HepG2 (cell line): ENCODE data around the gene PLPPR3. TPM values are rescaled to one million over a fixed set of nuclear protein-coding genes. Genes with fewer than 3 reads are reported as not detected.

ENCODE experiments used
- ATAC-seq: fragments of 200-7000 bp; cut with Tn5 transposase; 3 replicates; pipeline ENCODE4 v1.9.1; 2020; ENCODE audit warnings: mild to moderate bottlenecking, moderate library complexity
- BruUV-seq: library from RNA; stranded (reverse); fragments of 400-500 nt; replicated peaks from 2 replicates; lab custom pipeline; 2021; lab: Mats Ljungman, UMichigan
- CTCF ChIA-PET: fragments of 300-600 bp; formaldehyde crosslinking; extraction: SDS; loops from one replicate; lab custom pipeline; 2021; ENCODE audit warnings: low total read pairs, inconsistent platforms, low intra/inter-chr PET ratio; lab: Yijun Ruan, JAX
- POLR2A ChIA-PET: fragments of 350-600 bp; sonication (Branson Sonifier 250); formaldehyde crosslinking; loops from one replicate; lab custom pipeline; 2020; ENCODE audit warnings: antibody characterized with exemption, inconsistent platforms; lab: Yijun Ruan, JAX
- DNase-seq: peaks from one replicate; pipeline ENCODE4 v3.0.0-alpha.2; 2015; ENCODE audit warnings: low spot score
- FAIRE-seq: peaks from 3 replicates; lab custom pipeline; 2011; peaks lifted over from hg19 to GRCh38; lab: Jason Lieb, UNC
- H2AFZ ChIP-seq: one replicate; pipeline ENCODE4 v1.6.1; 2011; ENCODE audit warnings: low read length, inconsistent platforms
- H3K27ac ChIP-seq: fragments of 300-600 bp; 3 replicates; pipeline ENCODE4 v1.8.0; 2011; ENCODE audit warnings: mixed run types, mild to moderate bottlenecking, mixed read lengths, low read length, inconsistent platforms; ENCODE audit not compliant: insufficient read depth; ENCODE audit errors: extremely low read length
- H3K27me3 ChIP-seq, 2 experiments: fragments of 200-600 bp in 1 of 2; 2 replicates in 1 of 2; 3 replicates in 1 of 2; pipeline versions ENCODE4 v1.6.0 to v1.8.0; 2011; ENCODE audit warnings: low read length in 2 of 2, mild to moderate bottlenecking in 2 of 2, moderate library complexity in 2 of 2, inconsistent platforms in 1 of 2; ENCODE audit not compliant: insufficient read depth in 2 of 2, control insufficient read depth in 1 of 2
- H3K36me3 ChIP-seq, 2 experiments: fragments of 200-600 bp in 1 of 2; replicated peaks in 1 of 2; 2 replicates in 1 of 2; 3 replicates in 1 of 2; pipeline versions ENCODE4 v1.5.1 to v1.8.0; 2011; ENCODE audit warnings: low read length in 2 of 2, inconsistent platforms in 1 of 2; ENCODE audit not compliant: insufficient read depth in 2 of 2, control insufficient read depth in 1 of 2
- H3K4me1 ChIP-seq: 2 replicates; pipeline ENCODE4 v1.5.1; 2012; ENCODE audit warnings: low read length, inconsistent platforms; ENCODE audit not compliant: insufficient read depth
- H3K4me2 ChIP-seq: 2 replicates; pipeline ENCODE4 v1.6.0; 2011; ENCODE audit warnings: low read depth, low read length, inconsistent platforms
- H3K4me3 ChIP-seq, 3 experiments: fragments of 200-600 bp in 1 of 3; sonication (generic), shearing (Covaris generic) in 1 of 3; replicated peaks in 1 of 3; 2 replicates each; pipeline ENCODE4 v1.5.1; 2011 to 2016; ENCODE audit warnings: low read length in 3 of 3, inconsistent platforms in 2 of 3, low read depth in 2 of 3, mild to moderate bottlenecking in 2 of 3, control low read depth in 1 of 3, mixed read lengths in 1 of 3; ENCODE audit not compliant: insufficient read depth in 1 of 3
- H3K79me2 ChIP-seq: one replicate; pipeline ENCODE4 v1.6.1; 2011; ENCODE audit warnings: low read length, inconsistent platforms; ENCODE audit not compliant: insufficient read depth
- H3K9ac ChIP-seq: 2 replicates; pipeline ENCODE4 v1.6.0; 2011; ENCODE audit warnings: mild to moderate bottlenecking, low read depth, low read length, inconsistent platforms; ENCODE audit not compliant: insufficient read depth
- H3K9me3 ChIP-seq: 2 replicates; pipeline ENCODE4 v1.5.1; 2012; ENCODE audit warnings: mild to moderate bottlenecking, low read length
- H4K20me1 ChIP-seq: 2 replicates; pipeline ENCODE4 v1.6.0; 2011; ENCODE audit warnings: inconsistent platforms, mild to moderate bottlenecking, low read length, moderate library complexity; ENCODE audit not compliant: insufficient read depth
- AHR ChIP-seq: IDR thresholded peaks from 2 replicates; pipeline ENCODE4 v1.6.1; 2018; ENCODE audit warnings: missing genetic modification reagents, missing compliant biosample characterization
- E2F1 ChIP-seq: sonication (generic); formaldehyde crosslinking; IDR thresholded peaks from 2 replicates; pipeline ENCODE4 v1.5.0; 2020; ENCODE audit warnings: missing genetic modification reagents
- MAF1 ChIP-seq: sonication (generic); formaldehyde crosslinking; IDR thresholded peaks from 2 replicates; pipeline ENCODE4 v1.5.0; 2020; ENCODE audit warnings: missing genetic modification reagents, borderline replicate concordance
- MED1 ChIP-seq: sonication (generic); formaldehyde crosslinking; IDR thresholded peaks from 2 replicates; pipeline ENCODE4 v1.4.0; 2020; ENCODE audit warnings: missing genetic modification reagents
- MED13 ChIP-seq: sonication (generic); formaldehyde crosslinking; IDR thresholded peaks from 2 replicates; pipeline ENCODE4 v1.5.0; 2020; ENCODE audit warnings: missing genetic modification reagents
- MIER3 ChIP-seq: IDR thresholded peaks from 2 replicates; pipeline ENCODE4 v1.6.1; 2016; ENCODE audit warnings: missing compliant biosample characterization, borderline replicate concordance
- NFRKB ChIP-seq: fragments of 450-650 bp; IDR thresholded peaks from 2 replicates; pipeline ENCODE4 v1.6.1; 2017
- RBAK ChIP-seq: sonication (generic); formaldehyde crosslinking; IDR thresholded peaks from 2 replicates; pipeline ENCODE4 v1.5.1; 2020; ENCODE audit warnings: mild to moderate bottlenecking, missing genetic modification reagents
- RBM39 ChIP-seq: fragments of 200-400 bp; formaldehyde crosslinking; IDR thresholded peaks from one replicate; pipeline ENCODE4 v1.6.1; 2018; ENCODE audit warnings: antibody characterized with exemption, mild to moderate bottlenecking, low read depth, low read length; ENCODE audit not compliant: poor library complexity, severe bottlenecking
- TP53 ChIP-seq: sonication (generic); formaldehyde crosslinking; conservative IDR thresholded peaks from 2 replicates; pipeline ENCODE4 v1.4.0; 2020; ENCODE audit warnings: missing genetic modification reagents
- ZBTB14 ChIP-seq: sonication (generic); formaldehyde crosslinking; IDR thresholded peaks from 2 replicates; pipeline ENCODE4 v1.4.0; 2020; ENCODE audit warnings: missing genetic modification reagents
- ZNF329 ChIP-seq: sonication (generic); formaldehyde crosslinking; IDR thresholded peaks from 2 replicates; pipeline ENCODE4 v1.9.0; 2021; ENCODE audit warnings: low read depth, mild to moderate bottlenecking, missing genetic modification reagents
- ZNF335 ChIP-seq: sonication (generic); formaldehyde crosslinking; IDR thresholded peaks from 2 replicates; pipeline ENCODE4 v1.4.0; 2020; ENCODE audit warnings: missing genetic modification reagents
- ZNF761 ChIP-seq: sonication (generic); formaldehyde crosslinking; conservative IDR thresholded peaks from 2 replicates; pipeline ENCODE4 v1.4.0; 2020; ENCODE audit warnings: mild to moderate bottlenecking, missing genetic modification reagents
- ZNF83 ChIP-seq: sonication (generic); formaldehyde crosslinking; IDR thresholded peaks from 2 replicates; pipeline ENCODE4 v1.4.0; 2020; ENCODE audit warnings: missing genetic modification reagents, mild to moderate bottlenecking, borderline replicate concordance
- ZNF891 ChIP-seq: sonication (generic); formaldehyde crosslinking; IDR thresholded peaks from 2 replicates; pipeline ENCODE4 v1.5.0; 2020; ENCODE audit warnings: mild to moderate bottlenecking, missing genetic modification reagents
- WGBS: methylation state at CpG from one replicate; pipeline ENCODE4 v1.1.6; 2017; ENCODE audit warnings: low lambda C conversion rate; 5-methylcytosine and 5-hydroxymethylcytosine counted together
- in situ Hi-C: cut with HindIII; loops from 2 replicates; pipeline ENCODE4 v1.10.0; 2017; ENCODE audit warnings: low pct_unique_long_range_greater_than_20kb; ENCODE audit not compliant: extremely low pct_ligation_motif_present
- intact Hi-C: fragments of 100-400 bp; cut with micrococcal nuclease; formaldehyde crosslinking; loops from one replicate; pipeline ENCODE4 v1.10.0; 2022; ENCODE audit not compliant: unreplicated experiment
- polyA plus RNA-seq, 8 experiments: library from polyadenylated mRNA; depleted of rRNA in 3 of 8; stranded (reverse) in 7 of 8; unstranded in 1 of 8; fragments of >200 nt; fragmentation: Illumina TruSeq in 4 of 8; extraction: Trizol in 4 of 8; gene quantifications; 2 replicates each; pipeline versions ENCODE4 v1.2.1 to v1.2.3, GENCODE V29; 2011 to 2016; ENCODE audit warnings: low read depth in 4 of 8, missing spikeins in 1 of 8, mixed read lengths in 1 of 8; ENCODE audit not compliant: insufficient read depth in 1 of 8
- total RNA-seq, 5 experiments: library from RNA; depleted of rRNA; stranded (reverse); fragments of >200 nt; fragmentation: Illumina TruSeq; extraction: Trizol; gene quantifications; 2 replicates each; pipeline ENCODE4 v1.2.3, GENCODE V29; 2016; ENCODE audit warnings: low read depth in 1 of 5
- TF ChIP-seq, protein P1 (sequence below): sonication (generic); formaldehyde crosslinking; IDR thresholded peaks from 2 replicates; pipeline ENCODE4 v1.9.0; 2022; ENCODE audit warnings: low read depth, missing genetic modification reagents
- TF ChIP-seq, protein P2 (sequence below): sonication (generic); formaldehyde crosslinking; IDR thresholded peaks from 2 replicates; pipeline ENCODE4 v1.4.0; 2020; ENCODE audit warnings: missing genetic modification reagents

The PLPPR3 gene
- total and polyA plus RNA-seq, 2 of the 13 experiments (the other 11 are each of a cell fraction or from before 2014, with no cell fraction given) = 0.07 to 0.16 TPM

DNA sequence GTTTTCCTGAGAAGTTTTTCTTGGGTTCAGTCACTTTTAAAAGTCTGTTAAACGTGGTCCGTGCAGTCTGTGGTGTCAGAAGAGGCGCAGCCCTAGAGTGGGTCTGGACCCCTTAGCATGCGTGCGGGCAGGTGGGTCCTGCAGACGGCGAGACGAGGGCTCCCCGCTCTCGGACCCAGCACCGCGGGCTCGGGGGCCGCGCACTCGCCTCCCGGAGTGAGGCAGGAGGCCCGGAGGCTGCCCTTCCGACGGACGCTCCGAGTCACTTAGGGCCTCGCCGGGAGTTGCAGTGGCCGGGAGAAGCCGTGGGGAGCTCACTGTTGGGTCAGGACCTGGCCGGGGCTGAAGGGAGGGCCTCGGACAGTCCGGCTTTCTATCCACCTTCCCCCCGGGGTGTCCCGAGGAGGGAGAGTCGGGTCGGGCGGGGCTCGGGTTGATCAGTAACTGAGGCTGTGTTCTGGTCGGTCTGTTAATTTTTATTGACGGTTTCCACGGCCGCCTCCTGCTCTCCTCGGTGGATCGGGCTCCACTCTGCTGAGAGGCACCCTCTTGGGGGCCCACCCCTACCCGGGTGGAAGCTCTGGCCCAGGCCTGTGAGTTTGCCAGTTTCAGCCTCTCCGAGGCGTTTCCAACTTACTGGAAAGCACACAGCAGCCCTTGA, 23.2 kb downstream of the PLPPR3 start:
- no peaks in the 10 kb centered on the region for H3K9me3 ChIP-seq
- DNase-seq (peak; percentile 43), ATAC-seq (peak; percentile 41), FAIRE-seq (no peak)
- H2AFZ ChIP-seq = no peak overlapping the region
- peaks cover 54% of the 10 kb centered on the region for H4K20me1 ChIP-seq
- ChIA-PET POLR2A (interaction anchor here (0.8 to 2.6 kb wide), 10 partner anchors 9 to 60 kb away, joined by 3 to 16 read pairs (median 4); no protein-coding TSS in a partner anchor), CTCF (no interaction called here)
- in situ Hi-C loops = no loop called here
- BruUV-seq = no TSS peak
- H3K4me1 ChIP-seq = peaks cover 63% of the 10 kb centered on the region
- peaks cover 56% of the 10 kb centered on the region for H3K79me2 ChIP-seq
- peak overlapping the region; percentile 99 for H3K9ac ChIP-seq
- peak overlapping the region; percentile 89 for H3K4me2 ChIP-seq
- H3K27me3 ChIP-seq = no peaks in the 10 kb centered on the region; a peak in 1 of 5 replicates
- H3K4me3 ChIP-seq = peak overlapping the region; percentile 85 to 96 (median 96)
- WGBS = 2% methylated on average over 11 of the region's 44 CpGs
- H3K36me3 ChIP-seq = peaks cover 19 to 35% of the 10 kb centered on the region in 2 experiments; a peak in 4 of 5 replicates
- intact Hi-C loops = loop anchor here (2.0 kb wide), 1 partner anchor 28 kb away; no protein-coding TSS in a partner anchor
- peak overlapping the region; percentile 97 for H3K27ac ChIP-seq
- TF ChIP-seq ZNF891 (CRISPR knock-in tag) (0 out of 2 replicates have a peak, but pooled peaks have one; percentile 32), NFRKB (no peak), TP53 (CRISPR knock-in tag) (0 out of 2 replicates have a peak, but pooled peaks have one; percentile 43), MAF1 (0 out of 2 replicates have a peak, but pooled peaks have one; percentile 54), ZNF335 (peak; percentile 28; the same call in 1 of the 2 replicates), ZNF761 (0 out of 2 replicates have a peak, but pooled peaks have one; percentile 16), MED13 (CRISPR knock-in tag) (0 out of 2 replicates have a peak, but pooled peaks have one; percentile 35), MED1 (CRISPR knock-in tag) (peak; percentile 17; the same call in 1 of the 2 replicates), ZNF329 (CRISPR knock-in tag) (0 out of 2 replicates have a peak, but pooled peaks have one; percentile 26), ZBTB14 (CRISPR knock-in tag) (peak; percentile 78; the same call in 1 of the 2 replicates), RBAK (CRISPR knock-in tag) (no peak), MIER3 (CRISPR knock-in tag) (no peak), ZNF83 (CRISPR knock-in tag) (no peak), AHR (CRISPR knock-in tag) (no peak; the same call in 1 of the 2 replicates), RBM39 (peak; percentile 69), E2F1 (CRISPR knock-in tag) (peak; percentile 44; the same call in 1 of the 2 replicates)
- TF ChIP-seq, protein P1, sequence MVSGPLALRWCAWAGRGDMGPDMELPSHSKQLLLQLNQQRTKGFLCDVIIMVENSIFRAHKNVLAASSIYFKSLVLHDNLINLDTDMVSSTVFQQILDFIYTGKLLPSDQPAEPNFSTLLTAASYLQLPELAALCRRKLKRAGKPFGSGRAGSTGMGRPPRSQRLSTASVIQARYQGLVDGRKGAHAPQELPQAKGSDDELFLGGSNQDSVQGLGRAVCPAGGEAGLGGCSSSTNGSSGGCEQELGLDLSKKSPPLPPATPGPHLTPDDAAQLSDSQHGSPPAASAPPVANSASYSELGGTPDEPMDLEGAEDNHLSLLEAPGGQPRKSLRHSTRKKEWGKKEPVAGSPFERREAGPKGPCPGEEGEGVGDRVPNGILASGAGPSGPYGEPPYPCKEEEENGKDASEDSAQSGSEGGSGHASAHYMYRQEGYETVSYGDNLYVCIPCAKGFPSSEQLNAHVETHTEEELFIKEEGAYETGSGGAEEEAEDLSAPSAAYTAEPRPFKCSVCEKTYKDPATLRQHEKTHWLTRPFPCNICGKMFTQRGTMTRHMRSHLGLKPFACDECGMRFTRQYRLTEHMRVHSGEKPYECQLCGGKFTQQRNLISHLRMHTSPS (CRISPR knock-in tag) = 0 out of 2 replicates have a peak, but pooled peaks have one; percentile 26
- TF ChIP-seq, protein P2, sequence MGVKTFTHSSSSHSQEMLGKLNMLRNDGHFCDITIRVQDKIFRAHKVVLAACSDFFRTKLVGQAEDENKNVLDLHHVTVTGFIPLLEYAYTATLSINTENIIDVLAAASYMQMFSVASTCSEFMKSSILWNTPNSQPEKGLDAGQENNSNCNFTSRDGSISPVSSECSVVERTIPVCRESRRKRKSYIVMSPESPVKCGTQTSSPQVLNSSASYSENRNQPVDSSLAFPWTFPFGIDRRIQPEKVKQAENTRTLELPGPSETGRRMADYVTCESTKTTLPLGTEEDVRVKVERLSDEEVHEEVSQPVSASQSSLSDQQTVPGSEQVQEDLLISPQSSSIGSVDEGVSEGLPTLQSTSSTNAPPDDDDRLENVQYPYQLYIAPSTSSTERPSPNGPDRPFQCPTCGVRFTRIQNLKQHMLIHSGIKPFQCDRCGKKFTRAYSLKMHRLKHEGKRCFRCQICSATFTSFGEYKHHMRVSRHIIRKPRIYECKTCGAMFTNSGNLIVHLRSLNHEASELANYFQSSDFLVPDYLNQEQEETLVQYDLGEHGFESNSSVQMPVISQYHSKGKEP = 0 out of 2 replicates have a peak, but pooled peaks have one; percentile 11
